Measurements from ENCODE around the gene LGR5. TPM values are rescaled to one million over a fixed set of nuclear protein-coding genes. Genes with fewer than 3 reads are reported as not detected.

LGR5 gene
- total RNA-seq, 1 experiment from 2014 or later: not detected

- TF ChIP-seq, protein P1, sequence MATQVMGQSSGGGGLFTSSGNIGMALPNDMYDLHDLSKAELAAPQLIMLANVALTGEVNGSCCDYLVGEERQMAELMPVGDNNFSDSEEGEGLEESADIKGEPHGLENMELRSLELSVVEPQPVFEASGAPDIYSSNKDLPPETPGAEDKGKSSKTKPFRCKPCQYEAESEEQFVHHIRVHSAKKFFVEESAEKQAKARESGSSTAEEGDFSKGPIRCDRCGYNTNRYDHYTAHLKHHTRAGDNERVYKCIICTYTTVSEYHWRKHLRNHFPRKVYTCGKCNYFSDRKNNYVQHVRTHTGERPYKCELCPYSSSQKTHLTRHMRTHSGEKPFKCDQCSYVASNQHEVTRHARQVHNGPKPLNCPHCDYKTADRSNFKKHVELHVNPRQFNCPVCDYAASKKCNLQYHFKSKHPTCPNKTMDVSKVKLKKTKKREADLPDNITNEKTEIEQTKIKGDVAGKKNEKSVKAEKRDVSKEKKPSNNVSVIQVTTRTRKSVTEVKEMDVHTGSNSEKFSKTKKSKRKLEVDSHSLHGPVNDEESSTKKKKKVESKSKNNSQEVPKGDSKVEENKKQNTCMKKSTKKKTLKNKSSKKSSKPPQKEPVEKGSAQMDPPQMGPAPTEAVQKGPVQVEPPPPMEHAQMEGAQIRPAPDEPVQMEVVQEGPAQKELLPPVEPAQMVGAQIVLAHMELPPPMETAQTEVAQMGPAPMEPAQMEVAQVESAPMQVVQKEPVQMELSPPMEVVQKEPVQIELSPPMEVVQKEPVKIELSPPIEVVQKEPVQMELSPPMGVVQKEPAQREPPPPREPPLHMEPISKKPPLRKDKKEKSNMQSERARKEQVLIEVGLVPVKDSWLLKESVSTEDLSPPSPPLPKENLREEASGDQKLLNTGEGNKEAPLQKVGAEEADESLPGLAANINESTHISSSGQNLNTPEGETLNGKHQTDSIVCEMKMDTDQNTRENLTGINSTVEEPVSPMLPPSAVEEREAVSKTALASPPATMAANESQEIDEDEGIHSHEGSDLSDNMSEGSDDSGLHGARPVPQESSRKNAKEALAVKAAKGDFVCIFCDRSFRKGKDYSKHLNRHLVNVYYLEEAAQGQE (IDR thresholded peaks at IDR 0.05; ENCODE audit: low read depth): no peak
- TF ChIP-seq ELF1 (IDR thresholded peaks at IDR 0.05; ENCODE audit: borderline replicate concordance, low read depth) (no peak), TCF7L2 (IDR thresholded peaks at IDR 0.05; ENCODE audit: borderline replicate concordance, extremely low read depth, insufficient read depth, insufficient read length) (no peak), EZH2 (IDR thresholded peaks at IDR 0.05) (no peak), POLR2AphosphoS5 (IDR thresholded peaks at IDR 0.05; ENCODE audit: low read depth, low read length) (peak; percentile 39; the same call in 1 of the 2 replicates)
Measured at GRCh38 chr12:71469258-71469750, 29.7 kb downstream of the LGR5 start (continued).

DNA sequence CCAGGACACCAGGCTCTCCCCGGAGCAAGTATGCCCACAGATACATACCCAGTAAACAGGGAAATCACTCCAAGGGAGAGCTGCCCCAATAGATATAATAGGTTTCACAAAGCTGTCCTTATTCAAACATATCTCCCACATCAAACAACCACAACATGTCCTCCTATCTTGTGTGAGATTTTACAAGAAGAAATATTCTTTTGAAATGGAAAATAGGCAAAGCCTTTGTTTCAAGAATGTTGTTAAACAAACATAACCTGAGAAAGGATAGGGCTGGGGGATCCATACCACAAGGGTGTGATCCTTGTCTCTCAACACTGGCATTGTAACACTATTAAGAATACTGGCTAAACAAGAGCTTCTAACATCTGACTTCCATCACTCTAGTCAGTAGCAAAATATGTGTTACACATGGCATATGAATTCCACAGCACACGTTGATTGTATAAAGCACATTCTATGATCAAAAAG is 32.9 kb downstream of the LGR5 start:
- Histone ChIP-seq H3K9ac (ENCODE audit: low read length) (no peak overlapping the region), H3K36me3 (ENCODE audit: control insufficient read depth in 1 of 2, insufficient read depth in 2 of 2, low read length in 2 of 2) (no peaks in the 10 kb centered on the region), H3K79me2 (ENCODE audit: insufficient read depth, low read length) (no peaks in the 10 kb centered on the region), H3K4me3 (replicated peaks in 1 of 2; ENCODE audit: low read depth in 1 of 2, low read length in 2 of 2) (no peak overlapping the region), H3K27ac (ENCODE audit: low read depth, low read length) (no peak overlapping the region), H4K20me1 (ENCODE audit: insufficient read depth) (no peaks in the 10 kb centered on the region), H3K27me3 (ENCODE audit: insufficient read depth, low read length) (no peaks in the 10 kb centered on the region), H2AFZ (ENCODE audit: low read depth, low read length, poor library complexity, severe bottlenecking) (no peak overlapping the region), H3K4me1 (ENCODE audit: control insufficient read depth in 1 of 2, insufficient read depth in 2 of 2, low read length in 2 of 2) (peaks cover 7 to 18% of the 10 kb centered on the region in 2 experiments), H3K9me2 (ENCODE audit: insufficient read depth) (no peaks in the 10 kb centered on the region), H3K9me3 (ENCODE audit: control insufficient read depth in 1 of 2, insufficient read depth in 1 of 2, low read depth in 1 of 2, low read length in 2 of 2) (no peaks in the 10 kb centered on the region), H3K4me2 (ENCODE audit: low read length) (no peak overlapping the region)
- RAD21 ChIA-PET (ENCODE audit: low non-redundant PET in 1 of 2, low total read pairs in 2 of 2, uncharacterized antibody in 2 of 2, unreplicated experiment in 2 of 2): no interaction called here
- no peak for ATAC-seq
- CTCF ChIA-PET: no interaction called here
- intact Hi-C loops (cut with micrococcal nuclease): no loop called here
- DNase-seq (ENCODE audit: low read depth, low spot score): no peak
- BruUV-seq (replicated peaks): no TSS peak
- POLR2A ChIA-PET: no interaction called here
- no peak for TF ChIP-seq MAX (IDR thresholded peaks at IDR 0.05)
- TF ChIP-seq, protein P2, sequence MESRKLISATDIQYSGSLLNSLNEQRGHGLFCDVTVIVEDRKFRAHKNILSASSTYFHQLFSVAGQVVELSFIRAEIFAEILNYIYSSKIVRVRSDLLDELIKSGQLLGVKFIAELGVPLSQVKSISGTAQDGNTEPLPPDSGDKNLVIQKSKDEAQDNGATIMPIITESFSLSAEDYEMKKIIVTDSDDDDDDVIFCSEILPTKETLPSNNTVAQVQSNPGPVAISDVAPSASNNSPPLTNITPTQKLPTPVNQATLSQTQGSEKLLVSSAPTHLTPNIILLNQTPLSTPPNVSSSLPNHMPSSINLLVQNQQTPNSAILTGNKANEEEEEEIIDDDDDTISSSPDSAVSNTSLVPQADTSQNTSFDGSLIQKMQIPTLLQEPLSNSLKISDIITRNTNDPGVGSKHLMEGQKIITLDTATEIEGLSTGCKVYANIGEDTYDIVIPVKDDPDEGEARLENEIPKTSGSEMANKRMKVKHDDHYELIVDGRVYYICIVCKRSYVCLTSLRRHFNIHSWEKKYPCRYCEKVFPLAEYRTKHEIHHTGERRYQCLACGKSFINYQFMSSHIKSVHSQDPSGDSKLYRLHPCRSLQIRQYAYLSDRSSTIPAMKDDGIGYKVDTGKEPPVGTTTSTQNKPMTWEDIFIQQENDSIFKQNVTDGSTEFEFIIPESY (IDR thresholded peaks at IDR 0.05; ENCODE audit: extremely low read depth, insufficient replicate concordance, low read length): no peak
- TF ChIP-seq CTCF (IDR thresholded peaks at IDR 0.05 in 2 of 3, conservative IDR thresholded peaks at IDR 0.05 in 1 of 3; ENCODE audit: borderline replicate concordance in 1 of 3, insufficient read depth in 1 of 3, low read depth in 2 of 3, low read length in 2 of 3): no peak
- TF ChIP-seq FOSL1 (IDR thresholded peaks at IDR 0.05; ENCODE audit: low read depth): no peak
- TF ChIP-seq EZH2phosphoT487 (IDR thresholded peaks at IDR 0.05; ENCODE audit: borderline replicate concordance): no peak
- TF ChIP-seq EGR1 (IDR thresholded peaks at IDR 0.05; ENCODE audit: low read depth): no peak
- TF ChIP-seq CEBPB (IDR thresholded peaks at IDR 0.05; ENCODE audit: low read depth): no peak
- no peak for TF ChIP-seq JUND (IDR thresholded peaks at IDR 0.05)
- no peak for TF ChIP-seq TCF7L2 (IDR thresholded peaks at IDR 0.05; ENCODE audit: borderline replicate concordance, extremely low read depth, insufficient read depth, insufficient read length)
- TF ChIP-seq ZNF274 (IDR thresholded peaks at IDR 0.05; ENCODE audit: low read depth, low read length): no peak
- no peak for TF ChIP-seq SRF (IDR thresholded peaks at IDR 0.05; ENCODE audit: low read depth)
- no peak for TF ChIP-seq CBX3 (IDR thresholded peaks at IDR 0.05; ENCODE audit: low read depth)
- TF ChIP-seq EZH2 (IDR thresholded peaks at IDR 0.05): no peak
